Measurements from ENCODE around the gene DIAPH1. TPM values are rescaled to one million over a fixed set of nuclear protein-coding genes. Genes with fewer than 3 reads are reported as not detected.

DIAPH1 gene
- total RNA-seq, 1 donor from 2014 or later = 273 TPM

GRCh38 chr5:141617128-141617527 lies 1.7 kb downstream of the DIAPH1 start:
- intact Hi-C loops (cut with micrococcal nuclease) = loop anchor here (5.0 to 10.0 kb wide), 3 partner anchors 35 to 1212 kb away; partner anchors contain the start of gene ANKHD1

- intact Hi-C loops (cut with micrococcal nuclease) = loop anchor here (5.0 to 10.0 kb wide), 3 partner anchors 34 to 1211 kb away; partner anchors contain the start of gene ANKHD1
These were observed 2.6 kb downstream of the DIAPH1 start for GRCh38 chr5:141615991-141616720.

- intact Hi-C loops (cut with micrococcal nuclease) = loop anchor here (10.0 kb wide), 1 partner anchor 1209 kb away; the partner anchor contains the start of gene ANKHD1
These were observed 5.5 kb downstream of the DIAPH1 start for GRCh38 chr5:141613344-141613743.

- intact Hi-C loops (cut with micrococcal nuclease) = loop anchor here (10.0 kb wide), 1 partner anchor 1206 kb away; the partner anchor contains the start of gene ANKHD1
These were observed 7.5 kb downstream of the DIAPH1 start for GRCh38 chr5:141611289-141611688.

- intact Hi-C loops (cut with micrococcal nuclease) = loop anchor here (10.0 kb wide), 2 partner anchors 895 to 1205 kb away; partner anchors contain the start of gene ANKHD1
These were observed 8.9 kb downstream of the DIAPH1 start for GRCh38 chr5:141609921-141610320.

- intact Hi-C loops (cut with micrococcal nuclease) = loop anchor here (10.0 kb wide), 1 partner anchor 894 kb away; no protein-coding TSS in a partner anchor
These were observed 9.8 kb downstream of the DIAPH1 start for GRCh38 chr5:141609044-141609443.

- intact Hi-C loops (cut with micrococcal nuclease) = loop anchor here (10.0 kb wide), 1 partner anchor 894 kb away; no protein-coding TSS in a partner anchor
These were observed 10.2 kb downstream of the DIAPH1 start for GRCh38 chr5:141608557-141608956.

- intact Hi-C loops (cut with micrococcal nuclease) = loop anchor here (10.0 kb wide), 1 partner anchor 893 kb away; no protein-coding TSS in a partner anchor
These were observed 10.8 kb downstream of the DIAPH1 start for GRCh38 chr5:141608046-141608445.

GRCh38 chr5:141605523-141606277 lies 13.1 kb downstream of the DIAPH1 start:
- intact Hi-C loops (cut with micrococcal nuclease) = loop anchor here (1.0 to 10.0 kb wide), 7 partner anchors 8 to 891 kb away; partner anchors contain the start of genes FCHSD1, HDAC3 and RELL2

GRCh38 chr5:141603923-141604717 lies 14.7 kb downstream of the DIAPH1 start:
- intact Hi-C loops (cut with micrococcal nuclease) = loop anchor here (5.0 to 10.0 kb wide), 2 partner anchors 318 to 889 kb away; partner anchors contain the start of gene DELE1

- intact Hi-C loops (cut with micrococcal nuclease) = loop anchor here (5.0 to 10.0 kb wide), 2 partner anchors 320 to 888 kb away; partner anchors contain the start of gene DELE1
These were observed 16.2 kb downstream of the DIAPH1 start for GRCh38 chr5:141602606-141603005.

GRCh38 chr5:141598391-141599345 lies 20.1 kb downstream of the DIAPH1 start:
- intact Hi-C loops (cut with micrococcal nuclease) = no loop called here

GRCh38 chr5:141597814-141598213 lies 21.0 kb downstream of the DIAPH1 start:
- intact Hi-C loops (cut with micrococcal nuclease) = loop anchor here (1.0 kb wide), 1 partner anchor 7 kb away; no protein-coding TSS in a partner anchor

- intact Hi-C loops (cut with micrococcal nuclease) = loop anchor here (1.0 kb wide), 1 partner anchor 8 kb away; no protein-coding TSS in a partner anchor
These were observed 21.4 kb downstream of the DIAPH1 start for GRCh38 chr5:141597394-141597793.

- intact Hi-C loops (cut with micrococcal nuclease) = loop anchor here (1.0 kb wide), 1 partner anchor 8 kb away; no protein-coding TSS in a partner anchor
These were observed 21.9 kb downstream of the DIAPH1 start for GRCh38 chr5:141596867-141597266.

- intact Hi-C loops (cut with micrococcal nuclease) = no loop called here
These were observed 28.7 kb downstream of the DIAPH1 start for GRCh38 chr5:141590127-141590526.

- intact Hi-C loops (cut with micrococcal nuclease) = no loop called here
These were observed 32.6 kb downstream of the DIAPH1 start for GRCh38 chr5:141586246-141586645.

GRCh38 chr5:141585594-141585993 lies 33.2 kb downstream of the DIAPH1 start:
- intact Hi-C loops (cut with micrococcal nuclease) = no loop called here

GRCh38 chr5:141574122-141574510 lies 44.7 kb downstream of the DIAPH1 start:
- intact Hi-C loops (cut with micrococcal nuclease) = no loop called here

Measured in T-helper 1 cell treated with Interleukin-12 subunit alpha and Interleukin-12 subunit beta and Interleukin-4 antibody, amounts not matched to agents 30 ng/mL and 1 ng/mL, for 36 hours (primary cell).